GM04503 (cell line): Measurements from ENCODE around the gene PCSK4.
A peak's percentile ranks its signal among the peaks of the same experiment; 100 is the strongest.

ENCODE experiments used
- DNase-seq: peaks from one replicate; pipeline ENCODE4 v3.0.0-alpha.2; 2012; ENCODE audit warnings: low read depth

The PCSK4 gene

DNA sequence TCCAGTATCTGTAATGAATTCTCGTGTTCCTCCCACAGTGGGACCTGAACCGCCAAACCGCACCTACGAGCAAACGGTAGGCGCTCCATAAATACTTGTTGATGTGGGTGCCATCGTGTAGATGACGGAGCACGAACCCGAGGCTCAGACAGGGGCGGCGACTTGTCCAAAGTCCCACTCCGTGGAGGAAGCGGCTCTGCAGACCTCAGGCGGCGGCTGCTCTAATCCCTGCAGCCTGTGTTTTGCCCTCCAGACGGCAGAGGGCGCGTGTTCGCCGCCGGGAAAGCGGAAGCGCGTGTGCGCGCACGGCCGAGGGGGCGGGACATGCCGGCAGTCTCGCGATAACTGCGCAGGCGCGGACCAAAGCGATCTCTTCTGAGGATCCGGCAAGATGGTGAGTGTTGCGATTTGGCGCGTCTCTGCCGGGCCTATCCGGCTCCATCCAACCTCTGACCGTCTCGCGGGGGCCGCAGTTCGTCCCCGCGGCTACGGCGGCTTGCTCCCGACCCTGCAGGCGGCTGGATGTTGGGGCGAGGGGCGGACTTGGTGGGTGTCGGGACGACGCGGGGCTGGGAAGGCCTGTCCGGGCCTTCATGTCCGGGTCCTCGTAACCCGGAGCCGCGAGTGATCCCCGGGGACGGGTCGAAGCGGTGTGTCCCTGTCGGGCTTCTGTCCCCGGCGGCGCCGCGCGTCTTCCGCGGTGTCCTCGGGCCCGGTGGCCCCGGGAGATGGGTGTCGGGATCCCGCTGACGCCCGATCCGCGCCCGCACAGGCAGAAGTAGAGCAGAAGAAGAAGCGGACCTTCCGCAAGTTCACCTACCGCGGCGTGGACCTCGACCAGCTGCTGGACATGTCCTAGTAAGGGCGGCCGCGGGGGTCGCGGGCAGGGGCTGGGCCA is 51.9 kb downstream of the PCSK4 start, which contains the start of gene RPS15:
Gene RPS15 (plus strand): TSS at position 362 of the 898 bp plus-strand sequence. CDS start 30 bp downstream, at position 392.
- DNase-seq = peak; percentile 50

DNA sequence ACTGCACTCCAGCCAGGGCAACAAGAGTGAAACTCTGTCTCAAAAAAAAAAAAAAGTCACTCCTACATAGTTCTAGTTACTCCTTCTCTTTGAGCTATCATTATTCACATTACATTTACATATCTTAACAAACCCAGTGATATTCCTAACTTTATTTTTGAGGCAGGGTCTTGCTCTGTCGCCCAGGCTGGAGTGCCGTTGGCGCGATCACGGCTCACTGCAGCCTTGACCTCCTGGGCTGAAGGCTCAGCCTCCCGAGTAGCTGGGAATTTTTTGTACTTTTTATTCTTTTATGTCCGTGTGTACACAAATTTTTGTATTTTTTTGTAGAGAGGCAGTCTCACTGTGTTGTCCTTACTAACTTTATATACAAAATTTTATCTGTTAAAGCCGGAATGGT is 52.5 kb downstream of the PCSK4 start:
- no peak for DNase-seq

DNA sequence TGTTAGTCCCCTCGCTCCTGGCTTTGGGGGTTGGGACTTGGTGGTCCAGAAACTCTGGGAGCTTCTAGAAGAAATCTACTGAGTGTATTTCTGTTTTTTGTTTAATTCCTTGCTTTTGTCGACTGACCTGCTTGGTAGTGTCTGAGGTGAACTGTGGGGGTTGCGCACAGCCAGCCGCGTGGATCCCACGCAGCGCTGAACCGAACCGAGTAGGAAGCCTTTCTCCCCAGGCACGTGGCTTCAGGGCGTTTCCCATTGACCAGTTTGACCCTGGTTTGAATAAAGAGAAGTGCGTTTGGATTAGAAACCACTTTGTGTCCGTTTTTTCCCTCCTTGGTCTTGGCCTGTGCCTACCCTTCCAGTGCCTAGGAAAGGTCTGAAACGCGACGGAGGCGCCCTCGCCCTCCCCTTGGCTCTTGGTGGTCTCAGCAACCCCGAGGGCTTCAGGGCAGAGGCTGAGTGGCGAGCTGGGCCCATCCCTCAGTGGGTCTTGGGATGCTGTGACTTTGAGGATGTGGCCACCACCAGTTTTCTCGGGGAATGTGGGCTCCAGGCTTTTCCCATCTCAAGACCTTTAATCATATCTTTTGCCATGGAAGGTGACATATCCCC is 54.7 kb downstream of the PCSK4 start:
- no peak for DNase-seq

DNA sequence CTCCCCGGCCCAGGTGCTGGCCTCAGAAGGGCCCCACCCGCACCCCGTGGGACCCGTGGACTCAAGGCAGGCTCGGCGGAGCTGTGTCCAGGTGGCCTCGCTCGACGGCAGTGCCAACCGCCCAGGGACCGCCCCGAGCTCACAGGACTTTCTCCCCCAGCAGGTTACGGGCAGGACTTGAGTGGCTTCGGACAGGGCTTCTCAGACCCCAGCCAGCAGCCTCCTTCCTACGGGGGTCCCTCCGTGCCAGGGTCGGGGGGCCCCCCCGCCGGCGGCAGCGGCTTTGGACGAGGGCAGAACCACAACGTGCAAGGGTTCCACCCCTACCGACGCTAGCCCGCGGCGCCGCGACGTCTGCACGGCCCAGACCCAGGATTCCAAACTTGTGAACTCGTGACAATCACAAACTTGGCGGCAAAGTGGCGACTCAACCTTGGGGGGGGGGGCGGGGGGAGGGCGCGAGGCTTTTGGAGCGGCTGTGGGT is 55.5 kb downstream of the PCSK4 start:
- no peak for DNase-seq

DNA sequence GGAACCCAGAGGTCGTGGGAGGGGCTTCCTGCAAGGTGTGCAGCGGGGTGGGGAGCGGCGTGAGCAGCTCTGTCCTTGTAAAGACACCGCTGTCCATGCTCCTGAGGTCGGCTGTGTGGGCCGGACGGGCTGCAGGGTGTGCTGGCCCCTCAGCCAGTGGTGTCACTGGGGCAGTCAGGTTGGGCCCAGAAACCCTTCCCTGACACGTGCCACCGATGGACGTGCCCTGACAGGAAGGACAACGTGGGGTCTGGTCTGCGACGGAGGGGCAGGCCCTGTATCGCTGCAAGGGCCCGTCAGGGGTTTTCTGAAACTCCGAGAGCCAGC is 56.1 kb downstream of the PCSK4 start:
- no peak for DNase-seq

DNA sequence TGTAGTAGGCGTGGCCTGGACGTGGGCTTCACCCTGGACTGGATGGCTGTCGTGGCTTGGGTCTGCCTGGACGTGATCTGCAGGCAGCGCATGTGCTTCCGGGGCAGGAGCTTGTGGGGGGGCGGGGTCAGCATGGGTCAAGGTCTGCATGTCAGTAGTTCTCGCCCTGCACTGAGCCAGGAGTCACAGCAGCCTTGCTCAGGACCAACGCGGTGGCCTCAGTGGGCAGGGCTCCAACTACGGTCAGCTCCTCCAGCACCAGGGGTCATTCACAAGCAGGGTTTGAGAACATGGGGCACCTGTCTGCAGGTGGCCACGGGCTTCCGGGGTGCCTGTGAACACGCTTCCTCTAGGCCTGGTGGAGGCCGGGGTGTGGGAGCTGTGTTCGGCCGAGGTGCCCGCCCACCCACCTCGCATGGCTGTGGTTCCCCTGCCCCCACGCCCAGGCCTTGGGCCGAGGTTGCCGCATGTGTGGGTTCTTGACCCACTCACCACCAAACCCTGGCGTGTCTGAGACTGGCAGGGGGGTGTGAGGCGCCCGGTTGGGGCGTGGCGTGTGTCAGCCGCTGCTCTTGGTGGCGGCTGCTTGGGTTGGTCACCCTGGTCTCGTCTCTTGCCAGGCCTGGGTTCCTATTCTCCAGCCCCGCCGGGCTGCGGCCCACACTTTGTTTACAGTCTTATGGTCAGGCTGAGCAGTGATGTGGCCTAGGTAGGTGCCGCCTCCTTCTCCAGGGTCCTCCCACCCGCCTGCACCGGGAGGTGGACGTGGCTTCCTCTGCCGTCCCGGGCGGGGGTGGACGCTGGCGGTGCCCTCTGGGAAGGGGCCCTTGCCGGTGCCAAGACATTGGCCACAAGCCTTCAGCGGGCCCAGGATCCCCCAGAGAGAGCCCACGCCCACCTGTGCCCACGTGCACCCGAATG is 56.8 kb downstream of the PCSK4 start:
- no peak for DNase-seq

DNA sequence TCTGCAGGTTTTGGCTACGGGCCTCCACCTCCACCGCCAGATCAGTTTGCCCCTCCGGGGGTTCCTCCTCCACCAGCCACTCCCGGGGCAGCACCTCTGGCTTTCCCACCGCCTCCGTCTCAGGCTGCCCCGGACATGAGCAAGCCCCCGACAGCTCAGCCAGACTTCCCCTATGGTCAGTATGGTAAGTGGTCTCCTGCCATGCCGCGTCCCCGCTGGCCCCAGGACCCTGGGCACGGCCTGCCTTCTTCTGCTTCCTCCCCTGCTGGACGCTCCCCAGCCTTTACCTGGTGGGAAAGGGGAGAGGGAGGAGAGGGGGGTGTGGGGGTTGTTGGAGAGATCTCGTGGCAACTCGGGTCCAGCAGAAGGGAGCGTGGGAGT is 57.7 kb downstream of the PCSK4 start:
- DNase-seq = no peak

DNA sequence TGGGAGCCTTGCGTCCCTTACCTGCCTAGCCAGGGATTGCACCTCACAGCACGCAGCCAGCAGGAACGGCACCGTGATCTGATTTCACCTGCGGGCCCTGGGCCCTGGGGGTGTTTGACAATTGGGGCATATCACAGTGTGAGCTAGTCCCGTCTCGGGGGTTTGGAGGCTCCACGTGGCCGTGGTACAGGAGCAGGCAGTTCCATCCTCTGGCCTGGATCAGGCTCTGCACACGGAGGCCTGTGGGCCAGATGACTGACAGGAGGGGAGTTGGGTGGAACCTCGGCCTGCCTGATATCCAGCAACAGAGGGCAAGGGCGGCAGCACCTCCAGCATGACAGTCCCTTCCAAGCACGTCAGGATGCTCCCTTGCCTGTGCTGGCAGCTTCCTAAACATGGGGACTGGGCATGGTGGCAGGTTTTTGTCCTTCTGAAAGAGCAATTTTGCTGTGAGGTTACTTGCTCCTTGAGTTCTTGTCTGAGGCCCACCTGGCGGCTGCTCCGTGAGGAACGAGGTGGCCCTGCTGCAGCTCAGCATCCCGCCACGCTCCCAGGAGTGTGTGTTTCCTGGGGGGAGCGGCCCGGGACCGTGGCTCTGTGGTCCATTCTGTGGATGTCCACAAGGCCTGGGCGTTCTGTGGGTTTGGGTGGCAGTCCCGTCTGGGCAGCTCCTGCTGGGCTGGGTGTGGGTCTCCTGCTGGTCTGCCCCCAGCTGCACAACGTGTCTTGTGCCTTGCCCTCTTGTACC is 58.2 kb downstream of the PCSK4 start:
- no peak for DNase-seq
